HepG2 (cell line): ENCODE data around the gene FAM24A. TPM values are rescaled to one million over a fixed set of nuclear protein-coding genes. Genes with fewer than 3 reads are reported as not detected.

Source experiments
- DMAP1 ChIP-seq: IDR thresholded peaks from 2 replicates; pipeline ENCODE4 v1.6.1; 2016
- EED ChIP-seq: sonication (generic); formaldehyde crosslinking; IDR thresholded peaks from 2 replicates; pipeline ENCODE4 v1.5.0; 2020; ENCODE audit warnings: mild to moderate bottlenecking, missing genetic modification reagents
- FOXJ3 ChIP-seq: sonication (generic); formaldehyde crosslinking; IDR thresholded peaks from 2 replicates; pipeline ENCODE4 v1.4.0; 2020; ENCODE audit warnings: missing genetic modification reagents, mild to moderate bottlenecking, borderline replicate concordance
- NFIC ChIP-seq: IDR thresholded peaks from 2 replicates; pipeline ENCODE4 v1.6.1; 2012; ENCODE audit warnings: mild to moderate bottlenecking, low read length, inconsistent platforms
- NR1H2 ChIP-seq: sonication (generic); formaldehyde crosslinking; IDR thresholded peaks from 2 replicates; pipeline ENCODE4 v1.8.1; 2022; ENCODE audit warnings: low read depth, missing genetic modification reagents, borderline replicate concordance
- SP1 ChIP-seq, 2 experiments: fragments of 450-650 bp in 1 of 2; sonication (generic) in 1 of 2; formaldehyde crosslinking in 1 of 2; IDR thresholded peaks; 2 replicates each; pipeline versions ENCODE4 v1.4.0 to v1.6.1; 2016 to 2020; ENCODE audit warnings: missing genetic modification reagents in 1 of 2
- ZNF552 ChIP-seq: sonication (generic); formaldehyde crosslinking; IDR thresholded peaks from 2 replicates; pipeline ENCODE4 v1.9.0; 2022; ENCODE audit warnings: missing genetic modification reagents, mild to moderate bottlenecking, borderline replicate concordance
- polyA plus RNA-seq, 8 experiments: library from polyadenylated mRNA; depleted of rRNA in 3 of 8; stranded (reverse) in 7 of 8; unstranded in 1 of 8; fragments of >200 nt; fragmentation: Illumina TruSeq in 4 of 8; extraction: Trizol in 4 of 8; gene quantifications; 2 replicates each; pipeline versions ENCODE4 v1.2.1 to v1.2.3, GENCODE V29; 2011 to 2016; ENCODE audit warnings: low read depth in 4 of 8, missing spikeins in 1 of 8, mixed read lengths in 1 of 8; ENCODE audit not compliant: insufficient read depth in 1 of 8
- total RNA-seq, 5 experiments: library from RNA; depleted of rRNA; stranded (reverse); fragments of >200 nt; fragmentation: Illumina TruSeq; extraction: Trizol; gene quantifications; 2 replicates each; pipeline ENCODE4 v1.2.3, GENCODE V29; 2016; ENCODE audit warnings: low read depth in 1 of 5
- TF ChIP-seq, protein P1 (sequence below): sonication (generic); formaldehyde crosslinking; IDR thresholded peaks from 2 replicates; pipeline ENCODE4 v1.4.0; 2020; ENCODE audit warnings: missing genetic modification reagents
- TF ChIP-seq, protein P2 (sequence below): sonication (generic); formaldehyde crosslinking; IDR thresholded peaks from 2 replicates; pipeline ENCODE4 v1.4.0; 2020; ENCODE audit warnings: mild to moderate bottlenecking, missing genetic modification reagents
- TF ChIP-seq, protein P3 (sequence below): sonication (generic); formaldehyde crosslinking; IDR thresholded peaks from 2 replicates; pipeline ENCODE4 v1.5.0; 2020; ENCODE audit warnings: missing genetic modification reagents
- TF ChIP-seq, protein P4 (sequence below): sonication (generic); formaldehyde crosslinking; IDR thresholded peaks from 2 replicates; pipeline ENCODE4 v1.5.0; 2020; ENCODE audit warnings: mild to moderate bottlenecking, missing genetic modification reagents, borderline replicate concordance
- TF ChIP-seq, protein P5 (sequence below): sonication (generic); formaldehyde crosslinking; IDR thresholded peaks from 2 replicates; pipeline ENCODE4 v1.5.1; 2020; ENCODE audit warnings: mild to moderate bottlenecking, missing genetic modification reagents

The FAM24A gene
- total and polyA plus RNA-seq, 2 of the 13 experiments (the other 11 are each of a cell fraction or from before 2014, with no cell fraction given): not detected

DNA sequence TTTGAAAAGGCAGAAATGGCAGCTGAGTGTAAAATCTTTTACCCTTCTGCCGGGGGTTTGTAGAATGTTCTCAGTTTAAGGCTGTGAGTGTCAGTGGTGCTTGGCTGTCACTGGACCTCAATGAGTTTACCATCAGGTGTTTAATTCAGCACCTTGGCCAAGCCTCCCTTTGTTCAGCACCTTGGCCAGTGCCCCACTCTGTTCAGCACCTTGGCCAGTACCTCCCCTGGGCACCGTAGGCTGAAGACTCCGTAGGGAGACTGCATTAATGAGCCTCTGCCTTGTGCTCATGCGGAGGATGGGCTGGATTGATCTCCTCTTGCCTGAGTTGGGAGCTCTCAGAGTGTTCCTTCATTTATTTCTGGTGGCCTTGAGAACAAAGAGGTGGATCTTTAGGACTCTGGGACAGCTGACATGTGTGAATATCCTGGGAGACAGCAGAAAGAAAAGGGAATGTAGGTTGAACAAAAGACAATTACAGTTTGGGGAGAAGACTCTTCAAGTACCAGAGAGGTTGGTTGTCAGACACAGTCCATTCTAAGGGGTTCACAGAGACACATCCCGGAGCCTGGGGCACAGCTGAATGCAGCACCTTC, 1.6 kb downstream of the FAM24A start (continued):
- peak; percentile 99 for TF ChIP-seq NR1H2
- peak; percentile 100 for TF ChIP-seq EED (CRISPR knock-in tag)
- no peak for TF ChIP-seq NFIC
- TF ChIP-seq, protein P1, sequence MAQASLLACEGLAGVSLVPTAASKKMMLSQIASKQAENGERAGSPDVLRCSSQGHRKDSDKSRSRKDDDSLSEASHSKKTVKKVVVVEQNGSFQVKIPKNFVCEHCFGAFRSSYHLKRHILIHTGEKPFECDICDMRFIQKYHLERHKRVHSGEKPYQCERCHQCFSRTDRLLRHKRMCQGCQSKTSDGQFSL (CRISPR knock-in tag): peak; percentile 96
- TF ChIP-seq, protein P2, sequence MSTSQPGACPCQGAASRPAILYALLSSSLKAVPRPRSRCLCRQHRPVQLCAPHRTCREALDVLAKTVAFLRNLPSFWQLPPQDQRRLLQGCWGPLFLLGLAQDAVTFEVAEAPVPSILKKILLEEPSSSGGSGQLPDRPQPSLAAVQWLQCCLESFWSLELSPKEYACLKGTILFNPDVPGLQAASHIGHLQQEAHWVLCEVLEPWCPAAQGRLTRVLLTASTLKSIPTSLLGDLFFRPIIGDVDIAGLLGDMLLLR: peak; percentile 100
- TF ChIP-seq, protein P3, sequence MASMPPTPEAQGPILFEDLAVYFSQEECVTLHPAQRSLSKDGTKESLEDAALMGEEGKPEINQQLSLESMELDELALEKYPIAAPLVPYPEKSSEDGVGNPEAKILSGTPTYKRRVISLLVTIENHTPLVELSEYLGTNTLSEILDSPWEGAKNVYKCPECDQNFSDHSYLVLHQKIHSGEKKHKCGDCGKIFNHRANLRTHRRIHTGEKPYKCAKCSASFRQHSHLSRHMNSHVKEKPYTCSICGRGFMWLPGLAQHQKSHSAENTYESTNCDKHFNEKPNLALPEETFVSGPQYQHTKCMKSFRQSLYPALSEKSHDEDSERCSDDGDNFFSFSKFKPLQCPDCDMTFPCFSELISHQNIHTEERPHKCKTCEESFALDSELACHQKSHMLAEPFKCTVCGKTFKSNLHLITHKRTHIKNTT (CRISPR knock-in tag): no peak
- peak; percentile 100 for TF ChIP-seq ZNF552 (CRISPR knock-in tag)
- peak; percentile 91 for TF ChIP-seq FOXJ3 (CRISPR knock-in tag)
- TF ChIP-seq, protein P4, sequence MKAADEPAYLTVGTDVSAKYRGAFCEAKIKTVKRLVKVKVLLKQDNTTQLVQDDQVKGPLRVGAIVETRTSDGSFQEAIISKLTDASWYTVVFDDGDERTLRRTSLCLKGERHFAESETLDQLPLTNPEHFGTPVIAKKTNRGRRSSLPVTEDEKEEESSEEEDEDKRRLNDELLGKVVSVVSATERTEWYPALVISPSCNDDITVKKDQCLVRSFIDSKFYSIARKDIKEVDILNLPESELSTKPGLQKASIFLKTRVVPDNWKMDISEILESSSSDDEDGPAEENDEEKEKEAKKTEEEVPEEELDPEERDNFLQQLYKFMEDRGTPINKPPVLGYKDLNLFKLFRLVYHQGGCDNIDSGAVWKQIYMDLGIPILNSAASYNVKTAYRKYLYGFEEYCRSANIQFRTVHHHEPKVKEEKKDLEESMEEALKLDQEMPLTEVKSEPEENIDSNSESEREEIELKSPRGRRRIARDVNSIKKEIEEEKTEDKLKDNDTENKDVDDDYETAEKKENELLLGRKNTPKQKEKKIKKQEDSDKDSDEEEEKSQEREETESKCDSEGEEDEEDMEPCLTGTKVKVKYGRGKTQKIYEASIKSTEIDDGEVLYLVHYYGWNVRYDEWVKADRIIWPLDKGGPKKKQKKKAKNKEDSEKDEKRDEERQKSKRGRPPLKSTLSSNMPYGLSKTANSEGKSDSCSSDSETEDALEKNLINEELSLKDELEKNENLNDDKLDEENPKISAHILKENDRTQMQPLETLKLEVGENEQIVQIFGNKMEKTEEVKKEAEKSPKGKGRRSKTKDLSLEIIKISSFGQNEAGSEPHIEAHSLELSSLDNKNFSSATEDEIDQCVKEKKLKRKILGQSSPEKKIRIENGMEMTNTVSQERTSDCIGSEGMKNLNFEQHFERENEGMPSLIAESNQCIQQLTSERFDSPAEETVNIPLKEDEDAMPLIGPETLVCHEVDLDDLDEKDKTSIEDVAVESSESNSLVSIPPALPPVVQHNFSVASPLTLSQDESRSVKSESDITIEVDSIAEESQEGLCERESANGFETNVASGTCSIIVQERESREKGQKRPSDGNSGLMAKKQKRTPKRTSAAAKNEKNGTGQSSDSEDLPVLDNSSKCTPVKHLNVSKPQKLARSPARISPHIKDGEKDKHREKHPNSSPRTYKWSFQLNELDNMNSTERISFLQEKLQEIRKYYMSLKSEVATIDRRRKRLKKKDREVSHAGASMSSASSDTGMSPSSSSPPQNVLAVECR (CRISPR knock-in tag): peak; percentile 94
- TF ChIP-seq, protein P5, sequence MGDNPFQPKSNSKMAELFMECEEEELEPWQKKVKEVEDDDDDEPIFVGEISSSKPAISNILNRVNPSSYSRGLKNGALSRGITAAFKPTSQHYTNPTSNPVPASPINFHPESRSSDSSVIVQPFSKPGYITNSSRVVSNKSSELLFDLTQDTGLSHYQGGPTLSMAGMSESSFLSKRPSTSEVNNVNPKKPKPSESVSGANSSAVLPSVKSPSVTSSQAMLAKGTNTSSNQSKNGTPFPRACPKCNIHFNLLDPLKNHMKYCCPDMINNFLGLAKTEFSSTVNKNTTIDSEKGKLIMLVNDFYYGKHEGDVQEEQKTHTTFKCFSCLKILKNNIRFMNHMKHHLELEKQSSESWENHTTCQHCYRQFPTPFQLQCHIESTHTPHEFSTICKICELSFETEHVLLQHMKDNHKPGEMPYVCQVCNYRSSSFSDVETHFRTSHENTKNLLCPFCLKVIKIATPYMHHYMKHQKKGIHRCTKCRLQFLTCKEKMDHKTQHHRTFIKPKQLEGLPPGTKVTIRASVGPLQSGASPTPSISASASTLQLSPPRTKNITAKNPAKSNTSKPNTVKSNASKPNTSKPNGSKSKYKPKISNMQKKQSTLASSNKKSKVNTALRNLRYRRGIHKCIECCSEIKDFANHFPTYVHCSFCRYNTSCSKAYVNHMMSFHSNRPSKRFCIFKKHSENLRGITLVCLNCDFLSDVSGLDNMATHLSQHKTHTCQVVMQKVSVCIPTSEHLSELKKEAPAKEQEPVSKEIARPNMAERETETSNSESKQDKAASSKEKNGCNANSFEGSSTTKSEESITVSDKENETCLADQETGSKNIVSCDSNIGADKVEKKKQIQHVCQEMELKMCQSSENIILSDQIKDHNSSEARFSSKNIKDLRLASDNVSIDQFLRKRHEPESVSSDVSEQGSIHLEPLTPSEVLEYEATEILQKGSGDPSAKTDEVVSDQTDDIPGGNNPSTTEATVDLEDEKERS (CRISPR knock-in tag): peak; percentile 100
- peak; percentile 93 for TF ChIP-seq DMAP1 (CRISPR knock-in tag)
- no peak for TF ChIP-seq SP1 (IDR thresholded peaks at IDR 0.05)
- peak; percentile 94 for TF ChIP-seq SP1 (CRISPR knock-in tag; IDR thresholded peaks at IDR 0.05)
